HFF-Myc (cell line): ENCODE measurements around the gene C3orf52.

ENCODE experiments used
- DNase-seq: peaks from one replicate; pipeline ENCODE4 v3.0.0-alpha.2; 2011; ENCODE audit warnings: low read depth; ENCODE audit errors: extremely low read depth
- H3K4me3 ChIP-seq: replicated peaks from 2 replicates; pipeline ENCODE4 v1.5.1; 2011; ENCODE audit warnings: low read depth, mild to moderate bottlenecking, control low read depth, low read length
- CTCF ChIP-seq: IDR thresholded peaks from 2 replicates; pipeline ENCODE4 v1.5.1; 2012; ENCODE audit warnings: mild to moderate bottlenecking, low read depth, low read length, control low read depth; ENCODE audit errors: missing control alignments

Gene C3orf52

GRCh38 chr3:112111785-112112402, 25.7 kb downstream of the C3orf52 start:
- peak; percentile 85 for TF ChIP-seq CTCF
- no peak overlapping the region for H3K4me3 ChIP-seq
- DNase-seq, result peak; percentile 46

- no peak overlapping the region for H3K4me3 ChIP-seq
- no peak for DNase-seq
- no peak for TF ChIP-seq CTCF
These were observed 28.5 kb downstream of the C3orf52 start for GRCh38 chr3:112114576-112115160.

DNA sequence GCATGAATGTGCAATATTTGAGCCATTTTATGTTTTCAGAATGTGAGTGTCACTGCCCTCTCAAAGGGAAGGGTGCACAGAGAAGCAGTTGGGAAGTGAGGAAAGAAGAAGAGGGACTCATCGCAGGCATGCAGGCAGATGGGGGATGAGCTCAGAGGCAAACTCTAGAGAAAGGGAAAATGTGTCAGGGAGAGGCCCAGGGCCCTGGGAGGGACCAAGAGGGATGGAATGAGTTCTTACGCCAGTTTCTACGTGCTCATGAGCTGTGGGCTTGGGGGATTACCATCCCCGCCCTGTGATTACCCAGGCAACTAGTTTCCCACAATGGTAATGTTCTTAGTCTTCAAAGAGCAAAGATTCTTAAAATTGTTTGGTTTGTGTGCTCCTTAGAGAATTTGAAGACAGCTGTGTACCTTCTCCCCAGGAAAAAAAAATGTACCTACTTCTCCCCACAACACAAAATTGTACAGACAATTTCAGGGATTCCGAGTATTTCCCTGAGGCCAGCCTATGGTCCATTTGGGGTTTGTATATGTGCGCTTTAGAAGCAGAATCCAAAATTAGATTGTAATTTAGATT, 29.1 kb downstream of the C3orf52 start:
- DNase-seq, result no peak
- no peak for TF ChIP-seq CTCF
- H3K4me3 ChIP-seq, result no peak overlapping the region

GRCh38 chr3:112115806-112116383, 29.7 kb downstream of the C3orf52 start:
- no peak for DNase-seq
- no peak overlapping the region for H3K4me3 ChIP-seq

DNA sequence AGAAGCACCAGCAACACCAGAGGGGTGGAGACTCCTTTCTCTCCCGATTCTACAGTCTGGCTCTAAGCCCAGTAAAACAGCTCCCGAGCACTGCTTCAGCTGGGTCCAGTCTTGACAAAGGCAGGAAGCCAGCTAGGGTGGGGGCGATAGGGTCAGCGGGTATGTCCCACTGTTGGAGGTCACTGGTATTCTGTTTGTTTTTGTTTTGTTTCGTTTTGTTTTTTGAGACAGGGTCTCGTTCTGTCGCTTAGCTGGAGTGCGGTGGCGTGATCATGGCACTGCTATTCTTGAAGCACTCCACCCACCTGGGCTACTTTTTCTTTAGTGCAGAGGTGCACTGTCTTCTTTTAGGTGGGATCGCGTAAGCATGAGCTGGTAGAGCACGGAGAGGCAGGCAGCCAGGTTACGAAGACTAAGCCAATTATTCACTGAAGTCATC, 30.6 kb downstream of the C3orf52 start:
- H3K4me3 ChIP-seq, result no peak overlapping the region
- TF ChIP-seq CTCF, result no peak
- no peak for DNase-seq

More at GRCh38 chr3:112115806-112116383, 29.7 kb downstream of the C3orf52 start:
- no peak for TF ChIP-seq CTCF

DNA sequence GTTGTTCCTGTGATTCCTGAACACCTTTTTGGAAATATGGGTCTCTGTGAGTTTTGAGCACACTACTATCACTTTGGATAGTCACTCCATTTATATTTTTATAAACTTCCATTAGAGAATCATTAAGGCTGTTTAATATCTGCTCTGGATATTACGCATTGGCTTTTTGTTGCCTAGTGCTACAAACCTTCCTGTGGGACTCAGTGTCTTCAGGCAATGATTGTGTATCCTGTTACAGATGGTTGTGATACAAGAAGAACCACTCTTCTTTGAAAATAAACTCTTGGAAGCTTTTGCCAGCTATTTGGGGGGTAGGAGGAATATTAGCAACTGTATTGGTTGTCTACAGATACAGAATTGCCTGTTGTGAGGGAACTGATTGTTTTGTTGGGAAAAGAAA, 31.2 kb downstream of the C3orf52 start:
- no peak for DNase-seq
- no peak for TF ChIP-seq CTCF
- H3K4me3 ChIP-seq, result no peak overlapping the region
